Right hindlimb (tissue), 1 donor: ENCODE data around the gene DUSP23.

Experiments used
- DNase-seq: peaks from one replicate; pipeline ENCODE4 v3.0.0-alpha.2; 2018

DUSP23 gene

GRCh38 chr1:159780583-159781582, at the start of gene DUSP23:
Gene DUSP23 (plus strand): TSS chr1:159780962. CDS start chr1:159781101, 139 bp downstream.
- peak; percentile 98 for DNase-seq

GRCh38 chr1:159737238-159737916, 43.4 kb upstream of the DUSP23 start:
- no peak for DNase-seq

- DNase-seq, result no peak
Observed at GRCh38 chr1:159743651-159744410, 36.9 kb upstream of the DUSP23 start.

- no peak for DNase-seq
Observed at GRCh38 chr1:159746666-159747065, 34.1 kb upstream of the DUSP23 start.

- no peak for DNase-seq
Observed at GRCh38 chr1:159748370-159748769, 32.4 kb upstream of the DUSP23 start.

GRCh38 chr1:159749630-159750029, 31.1 kb upstream of the DUSP23 start:
- no peak for DNase-seq

GRCh38 chr1:159750621-159751020, 30.1 kb upstream of the DUSP23 start:
- DNase-seq, result no peak

- DNase-seq, result no peak
Observed at GRCh38 chr1:159751031-159751430, 29.7 kb upstream of the DUSP23 start.

GRCh38 chr1:159752135-159752580, 28.6 kb upstream of the DUSP23 start:
- no peak for DNase-seq

- no peak for DNase-seq
Observed at GRCh38 chr1:159753386-159753785, 27.4 kb upstream of the DUSP23 start.

- DNase-seq, result no peak
Observed at GRCh38 chr1:159755451-159756007, 25.2 kb upstream of the DUSP23 start.

GRCh38 chr1:159756397-159756796, 24.4 kb upstream of the DUSP23 start:
- DNase-seq, result no peak

- DNase-seq, result no peak
Observed at GRCh38 chr1:159763686-159764085, 17.1 kb upstream of the DUSP23 start.

GRCh38 chr1:159765806-159766205, 15.0 kb upstream of the DUSP23 start:
- DNase-seq, result no peak

GRCh38 chr1:159771127-159771895, 9.5 kb upstream of the DUSP23 start:
- DNase-seq, result no peak

- DNase-seq, result no peak
Observed at GRCh38 chr1:159774465-159774864, 6.3 kb upstream of the DUSP23 start.

- DNase-seq, result no peak
Observed at GRCh38 chr1:159775716-159776115, 5.0 kb upstream of the DUSP23 start.

- no peak for DNase-seq
Observed at GRCh38 chr1:159778266-159778665, 2.5 kb upstream of the DUSP23 start.

GRCh38 chr1:159779403-159779851, 1.3 kb upstream of the DUSP23 start:
- DNase-seq, result no peak

GRCh38 chr1:159781992-159782391, 1.2 kb downstream of the DUSP23 start:
- no peak for DNase-seq

- no peak for DNase-seq
Observed at GRCh38 chr1:159783724-159784123, 3.0 kb downstream of the DUSP23 start.

GRCh38 chr1:159786465-159786864, 5.7 kb downstream of the DUSP23 start:
- DNase-seq, result no peak
